ENCODE measurements around the gene SH3RF2. TPM values are rescaled to one million over a fixed set of nuclear protein-coding genes. Genes with fewer than 3 reads are reported as not detected.

Gene SH3RF2
- total and polyA plus RNA-seq, 10 donors, result 0.04 to 0.44 (median 0.10) TPM; not detected in 2

DNA sequence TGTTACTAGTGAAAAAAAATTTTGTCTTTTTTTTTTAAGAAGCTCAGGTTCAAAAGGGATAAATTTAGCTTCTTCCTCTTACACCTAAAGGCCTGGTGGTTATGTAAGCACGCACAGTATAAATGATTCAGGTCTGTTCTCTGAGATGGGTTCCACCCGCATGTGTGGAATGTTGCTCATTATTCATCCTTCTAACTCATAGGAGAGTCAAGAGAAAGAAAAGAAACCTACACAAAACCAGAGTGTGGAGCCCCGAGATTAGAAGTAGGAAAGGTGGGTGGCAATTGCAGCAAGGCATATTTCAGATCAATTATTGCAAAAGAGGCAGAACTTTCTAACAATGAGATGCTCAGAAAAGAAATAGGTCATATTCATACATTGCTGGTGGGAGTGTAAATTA, 155.5 kb downstream of the SH3RF2 start:
- H3K36me3 ChIP-seq, result no peaks in the 10 kb centered on the region
- WGBS, 5 donors, result 83 to 90% (median 85%) methylated on average over 3 of the region's 3 CpGs
- intact Hi-C loops (cut with DNase I; ENCODE audit: low total_unique reads), result no loop called here
- no peaks in the 10 kb centered on the region for H3K4me1 ChIP-seq
- no peak for TF ChIP-seq POLR2AphosphoS5 (IDR thresholded peaks at IDR 0.05)
- no peak for TF ChIP-seq POLR2A (IDR thresholded peaks at IDR 0.05)
- TF ChIP-seq, protein P1, sequence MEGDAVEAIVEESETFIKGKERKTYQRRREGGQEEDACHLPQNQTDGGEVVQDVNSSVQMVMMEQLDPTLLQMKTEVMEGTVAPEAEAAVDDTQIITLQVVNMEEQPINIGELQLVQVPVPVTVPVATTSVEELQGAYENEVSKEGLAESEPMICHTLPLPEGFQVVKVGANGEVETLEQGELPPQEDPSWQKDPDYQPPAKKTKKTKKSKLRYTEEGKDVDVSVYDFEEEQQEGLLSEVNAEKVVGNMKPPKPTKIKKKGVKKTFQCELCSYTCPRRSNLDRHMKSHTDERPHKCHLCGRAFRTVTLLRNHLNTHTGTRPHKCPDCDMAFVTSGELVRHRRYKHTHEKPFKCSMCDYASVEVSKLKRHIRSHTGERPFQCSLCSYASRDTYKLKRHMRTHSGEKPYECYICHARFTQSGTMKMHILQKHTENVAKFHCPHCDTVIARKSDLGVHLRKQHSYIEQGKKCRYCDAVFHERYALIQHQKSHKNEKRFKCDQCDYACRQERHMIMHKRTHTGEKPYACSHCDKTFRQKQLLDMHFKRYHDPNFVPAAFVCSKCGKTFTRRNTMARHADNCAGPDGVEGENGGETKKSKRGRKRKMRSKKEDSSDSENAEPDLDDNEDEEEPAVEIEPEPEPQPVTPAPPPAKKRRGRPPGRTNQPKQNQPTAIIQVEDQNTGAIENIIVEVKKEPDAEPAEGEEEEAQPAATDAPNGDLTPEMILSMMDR (IDR thresholded peaks at IDR 0.05 in 8 of 11, conservative IDR thresholded peaks at IDR 0.05 in 3 of 11), result no peak
- H3K9me3 ChIP-seq, result no peaks in the 10 kb centered on the region
- H3K27me3 ChIP-seq (replicated peaks in 1 of 7), result no peaks in the 10 kb centered on the region
- H3K27ac ChIP-seq, result no peak overlapping the region
- no peak overlapping the region for H3K4me3 ChIP-seq
- DNase-seq, result no peak

DNA sequence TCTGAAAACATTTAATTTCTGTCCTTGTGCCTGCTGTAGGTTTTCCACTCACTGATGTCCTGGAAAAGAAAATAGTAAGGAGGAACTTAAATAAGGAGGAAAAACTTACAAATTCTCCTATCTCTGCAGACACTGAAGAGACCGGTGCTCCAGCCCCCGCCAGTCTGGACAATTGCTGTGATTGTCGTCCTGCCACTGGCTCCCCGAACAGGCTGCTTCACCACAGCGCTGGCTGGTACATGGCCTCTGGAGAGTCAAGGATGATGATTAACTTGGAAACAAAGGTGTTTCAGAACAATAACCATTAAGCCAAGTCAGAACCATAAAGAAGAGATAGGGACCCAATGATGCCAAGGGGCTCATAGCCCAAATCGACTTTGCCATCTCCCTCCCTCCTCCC, 161.7 kb downstream of the SH3RF2 start:
- Histone ChIP-seq H3K9me3 (no peaks in the 10 kb centered on the region), H3K27me3 (replicated peaks in 1 of 7) (no peaks in the 10 kb centered on the region), H3K36me3 (no peaks in the 10 kb centered on the region), H3K27ac (no peak overlapping the region), H3K4me3 (no peak overlapping the region), H3K4me1 (no peaks in the 10 kb centered on the region)
- 91 to 96% (median 94%) methylated on average over 6 of the region's 6 CpGs for WGBS, 5 donors
- intact Hi-C loops (cut with DNase I; ENCODE audit: low total_unique reads), result no loop called here
- TF ChIP-seq POLR2AphosphoS5 (IDR thresholded peaks at IDR 0.05) (no peak), POLR2A (IDR thresholded peaks at IDR 0.05) (no peak)
- TF ChIP-seq, protein P1 (IDR thresholded peaks at IDR 0.05 in 8 of 11, conservative IDR thresholded peaks at IDR 0.05 in 3 of 11), result no peak
- DNase-seq, result no peak

DNA sequence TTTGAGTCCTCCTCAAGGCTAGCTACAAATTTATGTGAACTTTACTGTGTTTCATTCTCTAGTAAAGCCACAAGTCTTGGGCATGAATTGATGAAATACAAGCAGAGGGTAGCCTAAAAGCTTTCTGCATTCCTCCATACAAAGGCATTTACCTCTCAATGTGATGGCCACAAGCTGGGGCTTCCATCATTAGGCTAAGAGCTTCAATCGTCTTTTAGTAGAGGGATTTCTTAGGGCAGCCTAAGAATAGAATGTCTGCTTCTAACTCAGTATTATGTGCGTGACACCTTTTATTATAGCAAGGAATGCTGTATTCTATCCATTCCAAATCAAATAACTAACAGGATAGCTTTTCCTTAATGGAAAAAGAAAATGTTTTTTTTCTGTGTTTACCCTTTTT, 165.3 kb downstream of the SH3RF2 start:
- Histone ChIP-seq H3K4me3 (no peak overlapping the region), H3K9me3 (no peaks in the 10 kb centered on the region), H3K36me3 (peaks cover 0 to 10% (median 0%) of the 10 kb centered on the region in 6 donors), H3K4me1 (no peaks in the 10 kb centered on the region), H3K27me3 (replicated peaks in 1 of 7) (no peaks in the 10 kb centered on the region), H3K27ac (no peak overlapping the region)
- DNase-seq, result no peak
- 86 to 92% (median 88%) methylated on average over 2 of the region's 2 CpGs for WGBS, 5 donors
- intact Hi-C loops (cut with DNase I; ENCODE audit: low total_unique reads), result no loop called here
- no peak for TF ChIP-seq POLR2AphosphoS5 (IDR thresholded peaks at IDR 0.05)
- no peak for TF ChIP-seq POLR2A (IDR thresholded peaks at IDR 0.05)
- TF ChIP-seq, protein P1 (IDR thresholded peaks at IDR 0.05 in 8 of 11, conservative IDR thresholded peaks at IDR 0.05 in 3 of 11), result no peak

DNA sequence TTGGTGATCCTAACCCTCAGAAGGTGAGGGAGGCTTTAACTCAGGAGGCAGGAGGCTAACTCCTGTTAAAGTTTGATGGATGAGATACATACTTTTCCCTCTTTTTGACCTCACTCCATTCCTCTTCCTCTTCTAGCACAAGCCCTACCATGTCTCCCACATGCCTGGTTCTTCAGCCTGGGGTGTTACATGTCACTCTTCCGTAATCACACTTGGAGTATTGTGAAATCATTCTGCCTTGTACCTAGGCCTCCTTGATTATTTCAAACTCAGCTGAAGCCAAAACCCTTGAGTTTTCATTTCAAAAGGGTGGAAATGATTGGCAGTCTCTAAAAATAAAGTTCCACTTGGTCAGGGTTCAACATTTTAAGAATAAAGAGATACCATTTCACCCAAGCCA, 167.2 kb downstream of the SH3RF2 start:
- no peak for DNase-seq
- WGBS, 5 donors, result 0 to 90% (median 58%) methylated on average over 1 of the region's 1 CpG
- Histone ChIP-seq H3K4me1 (no peaks in the 10 kb centered on the region), H3K27ac (no peak overlapping the region), H3K4me3 (no peak overlapping the region), H3K36me3 (peaks cover 0 to 10% (median 0%) of the 10 kb centered on the region in 6 donors), H3K27me3 (replicated peaks in 1 of 7) (no peaks in the 10 kb centered on the region), H3K9me3 (no peaks in the 10 kb centered on the region)
- intact Hi-C loops (cut with DNase I; ENCODE audit: low total_unique reads), result no loop called here
- no peak for TF ChIP-seq POLR2AphosphoS5 (IDR thresholded peaks at IDR 0.05)
- TF ChIP-seq, protein P1 (IDR thresholded peaks at IDR 0.05 in 8 of 11, conservative IDR thresholded peaks at IDR 0.05 in 3 of 11), result no peak
